Stimulated activated CD4-positive, alpha-beta T cell treated with anti-CD3 and anti-CD28 coated beads, TNF-alpha, amount 100 ng/mL, for 48 hours (primary cell): Measurements from ENCODE around the gene DENND1A.
A peak's percentile ranks its signal among the peaks of the same experiment; 100 is the strongest.
"Not testable (repeated sequence)": the region's sequence is repeated elsewhere in the genome, so short reads cannot be mapped to it uniquely, and the experiment has no call there.

Experiments
- DNase-seq, 3 donors: peaks; one replicate each; pipeline ENCODE4 v3.0.0-alpha.2; 2020; ENCODE audit warnings: low read depth in 3 of 3

Gene DENND1A

GRCh38 chr9:123929870-123930831, at the start of gene DENND1A:
TSS of gene DENND1A (minus strand) at chr9:123930126. CDS start at chr9:123929905, 221 bp downstream.
- peak; percentile 83 to 91 (median 83) for DNase-seq

DNA sequence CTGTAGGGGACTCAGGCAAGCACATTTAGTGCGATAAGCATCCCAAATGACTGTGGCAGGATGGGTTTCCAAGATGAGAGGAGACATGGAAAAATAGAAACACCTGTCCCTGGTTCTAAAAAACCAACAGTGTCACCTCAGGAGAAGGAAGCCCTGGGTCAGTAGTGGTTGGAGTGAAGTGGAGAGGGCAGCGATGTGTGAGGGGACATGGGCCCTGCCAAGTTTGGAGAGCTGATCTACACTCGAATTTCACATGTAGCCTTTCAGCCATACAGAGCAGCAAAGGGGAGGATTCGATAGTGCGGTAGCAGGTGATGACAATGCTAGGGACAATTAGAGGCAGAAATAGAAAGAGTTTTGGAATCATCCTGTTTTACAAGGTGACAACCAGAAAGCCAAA, 49.1 kb upstream of the DENND1A start:
- DNase-seq: no peak

DNA sequence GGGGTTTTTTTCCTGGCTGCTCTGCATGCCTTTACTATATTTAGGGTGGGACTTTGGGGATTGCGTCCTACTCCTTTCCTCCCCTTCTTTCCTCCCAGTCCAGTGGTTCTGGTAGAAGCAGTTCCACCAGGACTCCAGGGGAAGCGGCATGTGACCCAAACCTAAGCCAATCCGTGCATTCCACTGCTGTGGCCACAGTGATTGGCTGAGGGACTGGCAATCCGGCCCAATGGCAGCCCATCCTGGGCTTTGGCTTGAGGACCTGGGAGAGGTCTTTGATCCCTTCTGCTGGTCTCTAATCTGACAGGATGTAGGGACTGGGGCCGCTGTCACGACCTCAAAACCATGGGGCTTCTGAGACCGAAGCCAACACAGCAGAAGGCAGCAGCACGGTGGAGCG, 46.7 kb upstream of the DENND1A start:
- not testable (repeated sequence) for DNase-seq

- no peak for DNase-seq
Observed at GRCh38 chr9:123975871-123976270, 45.9 kb upstream of the DENND1A start.

GRCh38 chr9:123974471-123974870, 44.5 kb upstream of the DENND1A start:
- DNase-seq: no peak

- no peak for DNase-seq
Observed at GRCh38 chr9:123973590-123974223, 43.8 kb upstream of the DENND1A start.

GRCh38 chr9:123972618-123973017, 42.7 kb upstream of the DENND1A start:
- DNase-seq: no peak

DNA sequence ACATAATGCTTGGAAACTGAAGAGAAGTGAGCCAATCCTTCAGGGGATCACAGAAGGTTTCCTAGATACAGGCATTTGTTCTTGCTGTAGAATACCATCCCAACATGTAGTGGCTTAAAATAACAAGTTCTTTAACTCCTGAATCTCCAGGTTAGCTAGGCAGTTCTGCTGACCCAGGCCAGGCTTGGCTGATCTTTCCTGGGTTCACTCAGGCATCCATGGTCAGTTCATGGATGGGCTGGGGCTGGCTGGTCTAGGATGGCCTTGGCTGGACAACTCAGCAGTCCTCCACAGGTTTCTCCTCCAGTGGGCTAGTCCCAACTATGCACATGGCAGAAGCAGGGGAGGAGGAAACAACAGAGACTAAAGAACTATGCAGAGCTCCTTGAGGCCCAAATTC, 37.4 kb upstream of the DENND1A start:
- DNase-seq: no peak

DNA sequence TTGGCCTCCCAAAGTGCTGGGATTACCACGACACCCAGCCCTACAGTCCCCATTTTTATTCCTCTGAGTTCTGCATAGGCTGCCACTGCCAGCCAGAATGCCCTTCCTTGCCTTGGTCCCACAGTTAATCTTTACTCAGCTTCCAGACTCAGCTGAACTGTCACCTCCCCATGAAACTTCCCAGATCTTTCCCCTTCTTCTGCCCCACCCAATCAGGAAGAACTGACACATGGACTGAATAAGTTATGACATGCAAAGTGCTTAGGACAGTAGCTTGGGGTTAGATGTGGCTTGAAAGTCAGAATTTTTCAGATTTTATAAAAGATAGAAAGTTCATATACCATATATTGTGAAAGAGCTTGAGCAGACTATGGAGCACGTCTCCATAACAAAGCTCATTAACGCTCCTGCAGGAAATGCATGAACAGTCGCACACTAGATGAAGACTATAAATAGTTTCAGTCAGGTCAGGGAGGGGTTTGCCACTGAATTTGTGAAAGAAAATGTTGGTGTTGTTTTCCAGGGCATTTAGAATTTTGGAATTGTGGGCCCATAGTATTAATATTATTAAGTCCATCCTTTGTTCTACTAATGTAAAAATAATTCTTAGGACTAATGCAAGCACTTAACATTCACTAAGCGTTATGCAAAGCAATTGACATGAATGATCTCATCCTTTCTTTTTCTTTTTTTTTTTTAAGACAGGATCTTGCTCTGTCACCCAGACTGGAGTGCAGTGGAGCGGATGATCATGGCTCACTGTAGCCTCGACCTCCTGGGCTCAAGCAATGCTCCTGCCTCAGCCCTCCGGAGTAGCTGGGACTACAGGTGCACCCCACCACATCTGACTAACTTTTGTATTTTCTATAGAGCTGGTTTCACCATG, 36.1 kb upstream of the DENND1A start:
- DNase-seq: no peak

GRCh38 chr9:123964761-123965160, 34.8 kb upstream of the DENND1A start:
- no peak for DNase-seq

DNA sequence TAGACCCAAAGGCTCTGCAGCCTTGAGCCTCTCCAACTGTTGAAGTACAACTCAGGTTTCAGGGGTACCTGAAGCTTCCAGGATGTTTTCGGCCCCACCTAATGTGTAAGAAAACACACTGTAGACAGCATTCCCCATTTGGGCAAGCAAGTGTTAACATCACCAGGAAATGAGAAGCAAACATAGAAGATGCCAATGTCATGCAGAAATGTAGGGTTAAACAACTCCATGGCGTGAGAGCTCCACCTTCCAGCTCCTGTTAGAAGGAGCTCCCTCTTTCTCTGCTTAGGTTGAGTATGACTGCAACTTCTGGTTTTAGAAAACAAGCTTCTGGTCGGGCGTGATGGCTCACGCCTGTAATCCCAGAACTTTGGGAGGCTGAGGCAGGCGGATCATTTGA, 31.0 kb upstream of the DENND1A start:
- DNase-seq: no peak

- no peak for DNase-seq
Observed at GRCh38 chr9:123960366-123960765, 30.4 kb upstream of the DENND1A start.

- DNase-seq: no peak
Observed at GRCh38 chr9:123959787-123960186, 29.9 kb upstream of the DENND1A start.

- DNase-seq: no peak
Observed at GRCh38 chr9:123957731-123958130, 27.8 kb upstream of the DENND1A start.

DNA sequence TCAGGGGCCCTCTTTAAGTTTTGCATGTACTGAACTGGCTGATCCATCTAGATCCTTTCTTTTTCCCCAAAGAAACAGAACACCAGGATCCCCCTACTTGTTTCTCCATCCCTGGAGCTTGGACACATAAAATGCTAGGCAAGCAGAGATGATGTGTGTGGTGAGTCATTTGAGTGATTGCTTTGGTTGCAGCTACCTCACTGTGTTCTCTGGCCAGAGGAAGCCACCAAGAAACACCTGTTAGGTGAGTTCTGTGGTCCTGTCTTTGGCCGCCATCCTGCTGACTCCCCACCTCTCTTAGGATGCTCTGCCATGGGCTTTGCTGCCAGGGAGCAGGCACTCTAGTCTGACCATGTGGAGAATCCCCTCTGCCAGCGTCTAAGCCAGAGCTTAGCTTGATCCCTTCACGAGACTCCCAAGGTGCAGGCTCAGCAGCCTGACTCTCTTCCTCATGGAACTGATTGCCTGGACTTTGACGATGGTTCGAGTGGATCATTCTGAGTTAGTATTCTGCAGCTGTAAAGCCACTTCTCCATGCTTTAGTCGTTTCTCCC, 27.3 kb upstream of the DENND1A start:
- no peak for DNase-seq

DNA sequence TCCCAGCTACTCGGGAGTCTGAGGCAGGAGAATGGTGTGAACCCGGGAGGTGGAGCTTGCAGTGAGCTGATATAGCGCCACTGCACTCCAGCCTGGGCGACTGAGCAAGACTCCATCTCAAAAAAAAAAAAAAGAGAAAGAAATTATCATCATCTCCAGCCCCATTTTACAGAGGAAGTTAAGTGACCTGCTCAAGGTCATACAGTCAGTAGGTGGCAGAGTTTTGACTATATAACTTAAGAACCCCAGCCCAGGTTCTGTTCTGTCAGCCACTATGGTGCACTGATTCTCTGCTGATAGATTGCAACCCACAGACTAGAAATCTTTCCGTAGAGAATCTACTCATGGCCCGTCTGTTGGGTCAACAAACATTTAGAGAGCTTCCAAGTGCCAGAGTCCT, 25.7 kb upstream of the DENND1A start:
- no peak for DNase-seq

DNA sequence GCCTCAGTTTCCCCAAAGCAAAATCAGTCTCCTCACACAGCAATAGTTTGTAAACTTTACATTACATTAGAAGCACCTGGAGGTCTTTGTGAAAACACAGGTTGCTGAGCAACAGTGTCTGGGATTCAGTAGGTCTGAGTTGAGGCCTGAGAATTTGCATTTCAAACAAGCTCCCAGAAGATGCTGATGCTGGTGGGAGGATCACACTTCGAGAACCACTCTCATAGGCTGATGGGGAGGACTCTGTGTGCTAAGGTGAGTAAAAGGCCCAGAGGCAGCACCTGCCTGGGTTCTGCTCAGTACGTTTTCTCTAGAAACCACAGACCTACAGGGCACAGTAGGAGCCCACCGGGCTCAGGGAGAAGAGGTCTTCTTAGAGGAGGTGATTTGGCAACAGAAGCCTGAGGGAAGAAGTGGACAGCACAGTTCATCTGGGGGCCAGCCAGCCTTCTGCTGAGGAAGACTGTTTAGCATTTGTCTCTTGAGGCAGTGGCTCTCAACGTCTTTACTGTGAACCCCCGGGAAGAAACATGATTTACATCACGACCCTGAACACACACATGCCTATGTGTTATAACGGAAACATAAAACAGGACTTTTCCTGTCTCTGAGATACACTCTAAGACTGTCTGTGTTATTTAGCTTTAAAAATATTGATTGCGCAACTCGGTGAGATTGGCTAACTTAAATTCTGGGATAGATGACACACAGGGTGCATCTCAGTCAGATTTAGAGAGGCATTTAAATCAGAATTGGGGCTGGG, 24.8 kb upstream of the DENND1A start:
- DNase-seq: no peak

GRCh38 chr9:123952641-123953495, 22.9 kb upstream of the DENND1A start:
- no peak for DNase-seq

DNA sequence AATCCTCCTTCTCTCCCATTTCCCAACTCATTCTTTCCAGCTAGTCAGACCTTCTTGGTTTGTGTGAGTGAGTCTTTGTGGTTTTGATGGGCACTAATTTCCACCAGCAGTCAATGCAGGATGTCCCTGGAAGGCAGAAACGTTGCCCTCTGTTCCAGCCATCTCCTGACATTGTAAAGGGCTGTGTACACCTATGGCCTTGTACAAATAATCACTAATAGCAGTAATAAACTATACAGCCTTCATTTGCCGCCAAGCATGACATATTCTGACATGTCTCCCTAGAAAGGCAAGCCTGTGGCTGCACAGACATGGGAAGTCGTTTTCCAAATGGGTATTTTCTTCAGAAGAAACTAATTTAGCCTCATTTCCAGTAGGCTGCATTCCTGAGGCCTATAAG, 18.4 kb upstream of the DENND1A start:
- DNase-seq: no peak

DNA sequence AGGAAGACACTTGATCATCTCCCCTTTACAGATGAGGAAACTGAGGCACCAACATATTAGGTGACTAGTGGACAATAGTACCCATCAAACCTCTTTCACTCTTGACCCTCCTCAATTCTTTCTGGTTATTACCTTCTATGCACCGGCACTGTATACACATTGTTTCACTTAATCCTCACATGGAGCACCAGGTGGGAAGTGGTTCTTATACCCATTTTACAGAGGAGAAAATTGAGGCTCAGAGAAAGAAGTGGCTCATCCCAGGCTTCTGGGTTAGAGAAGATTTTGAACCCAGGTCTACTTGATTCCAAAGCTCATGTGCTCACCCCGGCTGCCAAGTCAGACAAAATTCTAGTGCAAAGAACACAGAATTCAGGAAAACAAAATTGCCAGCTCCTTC, 17.4 kb upstream of the DENND1A start:
- DNase-seq: no peak
